GM18498 (cell line): ENCODE measurements around the gene CEP250.

ENCODE experiments used
- ATAC-seq: cut with Tn5 transposase; IDR thresholded peaks from one replicate; pipeline ENCODE4 v1.9.1; 2021; ENCODE audit warnings: mild to moderate bottlenecking, moderate library complexity; ENCODE audit not compliant: unreplicated experiment

Gene CEP250, protein sequence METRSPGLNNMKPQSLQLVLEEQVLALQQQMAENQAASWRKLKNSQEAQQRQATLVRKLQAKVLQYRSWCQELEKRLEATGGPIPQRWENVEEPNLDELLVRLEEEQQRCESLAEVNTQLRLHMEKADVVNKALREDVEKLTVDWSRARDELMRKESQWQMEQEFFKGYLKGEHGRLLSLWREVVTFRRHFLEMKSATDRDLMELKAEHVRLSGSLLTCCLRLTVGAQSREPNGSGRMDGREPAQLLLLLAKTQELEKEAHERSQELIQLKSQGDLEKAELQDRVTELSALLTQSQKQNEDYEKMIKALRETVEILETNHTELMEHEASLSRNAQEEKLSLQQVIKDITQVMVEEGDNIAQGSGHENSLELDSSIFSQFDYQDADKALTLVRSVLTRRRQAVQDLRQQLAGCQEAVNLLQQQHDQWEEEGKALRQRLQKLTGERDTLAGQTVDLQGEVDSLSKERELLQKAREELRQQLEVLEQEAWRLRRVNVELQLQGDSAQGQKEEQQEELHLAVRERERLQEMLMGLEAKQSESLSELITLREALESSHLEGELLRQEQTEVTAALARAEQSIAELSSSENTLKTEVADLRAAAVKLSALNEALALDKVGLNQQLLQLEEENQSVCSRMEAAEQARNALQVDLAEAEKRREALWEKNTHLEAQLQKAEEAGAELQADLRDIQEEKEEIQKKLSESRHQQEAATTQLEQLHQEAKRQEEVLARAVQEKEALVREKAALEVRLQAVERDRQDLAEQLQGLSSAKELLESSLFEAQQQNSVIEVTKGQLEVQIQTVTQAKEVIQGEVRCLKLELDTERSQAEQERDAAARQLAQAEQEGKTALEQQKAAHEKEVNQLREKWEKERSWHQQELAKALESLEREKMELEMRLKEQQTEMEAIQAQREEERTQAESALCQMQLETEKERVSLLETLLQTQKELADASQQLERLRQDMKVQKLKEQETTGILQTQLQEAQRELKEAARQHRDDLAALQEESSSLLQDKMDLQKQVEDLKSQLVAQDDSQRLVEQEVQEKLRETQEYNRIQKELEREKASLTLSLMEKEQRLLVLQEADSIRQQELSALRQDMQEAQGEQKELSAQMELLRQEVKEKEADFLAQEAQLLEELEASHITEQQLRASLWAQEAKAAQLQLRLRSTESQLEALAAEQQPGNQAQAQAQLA (N-terminal part only)

DNA sequence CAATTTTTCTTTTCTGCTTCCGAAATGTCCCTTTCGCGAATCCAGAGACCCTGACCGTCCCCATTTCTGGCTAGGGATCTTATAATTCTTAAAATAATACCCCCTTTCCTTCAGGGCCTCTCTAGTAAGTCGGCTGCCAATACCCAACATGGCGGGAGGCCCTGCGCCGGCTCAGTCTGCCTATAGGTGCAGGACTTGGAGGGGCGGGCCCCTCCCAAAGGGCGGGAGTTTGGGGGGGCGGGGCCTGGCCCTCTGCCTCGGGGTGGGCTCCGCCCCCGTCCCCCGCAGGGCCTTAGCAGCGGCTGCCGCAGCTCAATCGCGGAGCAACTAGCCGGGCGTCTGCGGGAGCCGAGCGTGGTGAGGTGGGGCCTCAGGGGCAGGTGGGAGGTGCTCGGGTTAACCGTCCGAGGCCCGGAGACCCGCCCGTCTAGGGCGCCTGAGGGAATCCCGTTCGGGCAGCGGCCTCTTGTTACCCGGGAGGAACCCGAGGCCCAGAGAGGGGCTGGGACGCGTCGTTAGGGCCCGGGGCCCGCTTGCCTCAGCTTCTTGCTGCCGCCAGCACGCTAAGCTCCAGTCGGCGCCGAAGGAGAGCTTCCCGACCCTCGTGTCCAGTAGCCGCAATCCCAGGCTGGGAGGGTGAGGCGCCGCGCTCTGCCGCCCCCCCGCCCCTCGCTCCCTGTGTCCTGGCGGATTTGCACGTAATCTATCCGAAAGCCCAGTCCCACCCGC, at the start of gene CEP250:
CEP250 (plus strand) TSS at position 718 of the 729 bp plus-strand sequence. CDS start 6,770 bp downstream, outside the sequence.
- peak; percentile 93 for ATAC-seq

DNA sequence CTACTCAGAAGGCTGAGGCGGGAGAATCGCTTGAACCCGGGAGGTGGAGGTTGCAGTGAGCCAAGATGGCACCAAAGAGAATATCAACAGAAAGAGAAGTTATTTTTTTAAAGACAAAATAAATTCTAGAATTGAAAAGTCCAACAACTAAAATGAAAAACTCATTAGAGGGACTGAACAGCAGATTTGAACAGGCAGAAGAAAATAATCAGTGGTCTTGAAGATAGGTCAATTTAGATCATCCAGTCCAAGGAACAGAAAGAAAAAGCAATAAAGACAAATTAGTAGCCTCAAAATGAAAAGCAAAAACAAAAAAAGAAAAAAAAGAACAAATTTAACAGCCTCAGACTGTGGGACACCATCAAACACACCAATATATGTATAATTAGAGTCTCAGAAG, 49.6 kb upstream of the CEP250 start:
- ATAC-seq = no peak

DNA sequence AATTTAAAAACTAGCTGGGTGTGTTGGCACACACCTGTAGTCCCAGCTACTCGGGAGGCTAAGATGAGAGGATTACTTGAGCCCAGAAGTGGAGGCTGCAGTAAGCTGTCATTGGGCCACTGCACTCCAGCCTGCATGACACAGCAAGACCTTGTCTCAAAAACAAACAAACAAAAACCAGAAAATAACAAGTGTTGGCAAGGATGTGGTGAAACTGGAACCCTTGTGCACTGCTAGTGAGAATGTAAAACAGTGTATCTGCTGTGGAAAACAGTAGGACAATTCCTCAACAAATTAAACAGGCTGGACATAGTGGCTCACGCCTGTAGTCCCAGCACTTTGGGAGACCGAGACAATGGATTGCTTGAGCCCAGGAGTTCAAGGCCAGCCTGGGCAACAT, 47.1 kb upstream of the CEP250 start:
- ATAC-seq = no peak

DNA sequence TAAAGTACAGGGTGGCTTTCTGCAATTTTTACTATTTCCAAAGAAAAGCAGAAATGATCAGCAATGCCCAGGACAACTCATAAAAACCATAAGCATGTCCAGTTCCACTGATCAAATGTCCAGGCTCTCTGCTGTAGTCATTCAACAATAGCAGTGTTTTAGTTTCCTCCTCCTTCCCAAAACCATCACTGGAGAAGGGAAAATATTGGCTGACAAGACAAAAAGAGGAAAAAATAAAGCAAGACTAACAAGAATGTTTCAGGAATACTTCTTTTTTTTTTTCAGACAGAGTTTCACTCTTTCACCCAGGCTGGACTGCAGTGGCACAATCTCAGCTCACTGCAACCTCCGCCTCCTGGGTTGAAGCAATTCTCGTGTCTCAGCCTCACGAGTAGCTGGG, 45.9 kb upstream of the CEP250 start:
- no peak for ATAC-seq

DNA sequence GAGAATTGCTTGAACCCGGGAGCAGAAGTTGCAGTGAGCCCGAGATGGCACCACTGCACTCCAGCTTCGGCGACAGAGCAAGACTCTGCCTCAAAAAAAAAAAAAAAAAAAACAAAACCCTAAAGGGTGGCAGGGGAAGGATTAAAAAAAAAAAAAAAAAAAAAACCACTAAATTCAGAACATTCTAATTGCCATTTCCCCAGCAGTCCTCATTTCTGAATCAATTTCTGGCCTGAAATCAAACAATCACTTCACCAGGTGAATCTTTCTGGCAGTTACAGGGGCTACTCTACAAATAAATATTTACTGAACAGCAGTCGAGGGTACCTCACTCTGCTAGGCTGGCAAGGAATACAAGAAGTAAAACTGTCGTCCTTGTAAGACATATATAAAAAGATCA, 44.8 kb upstream of the CEP250 start:
- no peak for ATAC-seq

DNA sequence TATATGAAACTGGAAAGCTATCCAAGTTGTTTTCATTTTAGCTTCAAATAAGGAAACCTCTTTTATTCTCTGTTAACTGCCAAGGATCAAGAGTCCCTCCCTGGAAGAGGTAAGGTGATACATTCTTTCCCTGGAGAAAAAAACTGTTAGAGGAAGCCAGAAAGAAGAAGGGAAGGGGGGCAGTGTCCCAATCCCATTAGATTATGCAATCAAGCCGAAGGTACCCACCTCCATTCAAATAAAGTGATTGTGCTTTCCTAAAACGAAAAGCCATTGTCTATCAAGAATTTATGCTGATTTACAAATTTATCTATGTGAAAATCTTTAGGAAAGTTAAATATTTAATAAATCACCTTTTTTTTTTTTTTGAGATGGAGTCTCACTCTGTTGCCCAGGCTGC, 34.1 kb upstream of the CEP250 start:
- ATAC-seq = no peak

DNA sequence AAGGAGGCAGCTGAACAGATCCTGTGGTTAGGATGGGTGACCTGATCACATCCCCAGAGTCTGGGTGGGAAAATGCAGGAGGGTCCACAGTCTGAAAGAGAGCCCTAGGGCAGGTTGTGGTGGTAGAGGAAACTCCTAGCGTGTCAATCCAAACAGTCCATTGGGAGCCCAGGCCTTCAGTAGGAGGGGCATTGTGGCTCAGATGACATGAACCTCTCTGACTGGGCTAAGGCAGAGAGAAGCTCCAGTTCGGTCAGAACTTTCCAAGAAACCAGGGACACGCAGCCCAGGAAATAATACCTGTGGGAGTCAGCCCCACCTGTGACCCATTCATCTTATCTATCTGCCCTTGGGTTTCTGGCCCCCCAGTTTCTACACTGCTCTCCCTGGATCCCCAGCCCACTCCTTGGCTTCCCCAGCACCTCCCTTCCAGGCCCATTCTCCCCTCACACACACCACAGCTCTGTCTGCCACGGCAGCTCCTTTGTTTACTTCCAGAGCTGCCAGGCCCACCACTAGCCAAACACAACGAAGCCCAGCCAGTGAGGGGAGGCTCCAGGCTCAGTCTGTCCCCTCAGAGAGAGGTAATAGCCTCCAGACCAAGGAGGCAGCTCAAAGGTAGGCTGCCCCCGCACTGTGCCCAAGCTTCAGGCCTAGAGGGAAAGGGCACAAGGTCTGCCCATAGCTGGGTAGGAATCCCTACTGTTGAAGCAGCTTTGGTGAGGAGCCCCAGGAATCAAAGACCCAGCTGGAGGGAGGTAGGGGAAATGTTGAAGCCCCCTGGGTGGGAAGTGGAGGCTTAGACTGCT, 23.6 kb upstream of the CEP250 start:
- no peak for ATAC-seq

DNA sequence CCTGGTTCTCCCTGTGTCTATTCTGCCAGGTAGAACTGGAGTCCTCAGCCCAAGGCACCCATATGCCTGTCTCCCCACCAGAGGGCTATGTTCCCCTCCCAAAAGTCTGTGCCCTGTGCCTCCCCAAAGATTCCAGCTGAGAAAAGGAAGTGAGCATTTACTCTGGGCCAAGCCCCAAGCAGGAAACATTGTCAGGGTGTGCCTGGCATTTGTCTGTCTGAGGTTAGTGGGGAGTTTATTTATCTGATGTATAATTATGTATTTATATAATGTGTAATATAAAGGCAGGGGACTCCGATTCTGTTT, 23.0 kb upstream of the CEP250 start:
- ATAC-seq = no peak

DNA sequence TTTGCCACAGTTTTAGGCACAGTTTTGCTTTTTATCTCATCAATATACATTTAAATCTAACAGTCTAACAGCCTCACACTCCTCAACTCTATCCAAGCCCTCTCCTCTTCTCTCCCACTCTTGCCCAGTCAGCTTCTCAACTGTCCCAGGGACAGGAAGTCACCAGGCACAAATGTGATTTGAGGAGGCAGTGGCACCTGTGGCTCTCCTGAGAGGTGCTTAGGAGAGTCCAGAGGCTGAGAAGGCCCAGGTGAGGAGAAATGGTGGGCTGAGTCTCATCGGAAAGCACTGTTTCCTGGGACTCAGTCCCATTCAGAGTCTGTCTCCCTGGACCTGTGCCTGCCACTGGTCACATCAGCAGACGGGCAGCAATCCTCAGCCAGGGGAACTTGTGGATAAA, 22.1 kb upstream of the CEP250 start:
- no peak for ATAC-seq

DNA sequence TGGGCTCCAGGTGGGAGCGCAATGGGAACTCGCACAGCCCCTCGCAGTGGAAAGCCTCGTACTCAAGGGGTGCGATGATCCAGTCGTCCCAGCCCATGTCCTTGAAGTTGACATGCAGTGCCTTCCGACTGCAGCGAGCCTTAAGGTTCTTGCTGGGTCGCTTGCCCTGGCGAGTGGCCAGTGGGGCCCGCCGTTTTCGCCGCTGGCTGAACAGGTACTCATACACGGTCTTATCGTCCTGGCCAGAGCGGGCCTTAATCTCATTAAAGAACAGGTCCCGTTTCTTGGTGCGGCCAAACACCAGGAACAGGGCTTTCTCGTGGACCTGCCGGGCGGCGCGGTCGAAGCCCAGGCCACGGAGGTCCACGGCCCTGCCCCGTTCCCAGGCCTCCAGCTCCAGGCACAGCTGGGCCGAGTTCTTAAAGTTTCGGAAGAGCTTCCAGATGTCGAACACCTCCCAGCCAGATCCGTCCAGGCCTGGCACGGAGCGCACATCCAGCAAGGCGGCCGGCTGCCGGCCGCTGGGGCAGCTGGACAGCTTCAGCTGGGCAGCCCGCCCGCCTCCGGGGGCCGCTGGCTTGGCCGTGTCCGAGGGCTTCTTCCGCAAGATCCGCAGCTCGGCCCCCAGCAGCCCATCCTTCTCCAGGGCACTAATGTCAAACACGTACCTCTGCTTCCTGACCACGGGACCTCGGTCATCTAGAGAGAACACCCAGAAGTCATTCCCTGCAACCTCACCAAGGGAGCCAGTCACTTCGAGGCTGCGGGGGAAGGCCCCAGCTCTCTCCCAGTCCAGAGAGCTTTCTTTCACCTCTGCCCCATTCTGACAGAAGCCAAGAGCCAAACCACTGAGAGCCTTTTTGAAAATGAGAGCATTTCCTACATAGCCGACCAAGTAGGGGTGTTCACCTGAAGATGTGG, 21.1 kb upstream of the CEP250 start:
- no peak for ATAC-seq

DNA sequence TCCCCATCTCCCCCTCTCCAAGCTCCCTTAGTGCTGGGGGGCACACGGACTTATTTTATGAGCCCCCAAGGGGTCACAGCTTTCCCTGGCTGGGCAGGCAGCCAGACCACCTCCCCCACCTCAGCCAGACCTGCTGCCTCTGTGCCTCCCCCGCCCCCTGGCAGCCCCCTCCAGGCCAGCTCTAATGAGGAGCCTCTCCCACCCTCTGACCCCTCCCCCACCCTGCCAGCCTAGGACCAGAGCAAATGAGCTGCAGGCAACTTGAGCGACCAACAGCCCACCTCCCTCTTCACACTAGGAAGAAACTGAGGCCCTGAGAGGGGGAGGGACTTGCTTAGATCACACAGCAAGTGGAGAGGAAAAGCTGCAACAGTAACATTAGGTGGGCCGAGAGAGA, 19.2 kb upstream of the CEP250 start:
- no peak for ATAC-seq

DNA sequence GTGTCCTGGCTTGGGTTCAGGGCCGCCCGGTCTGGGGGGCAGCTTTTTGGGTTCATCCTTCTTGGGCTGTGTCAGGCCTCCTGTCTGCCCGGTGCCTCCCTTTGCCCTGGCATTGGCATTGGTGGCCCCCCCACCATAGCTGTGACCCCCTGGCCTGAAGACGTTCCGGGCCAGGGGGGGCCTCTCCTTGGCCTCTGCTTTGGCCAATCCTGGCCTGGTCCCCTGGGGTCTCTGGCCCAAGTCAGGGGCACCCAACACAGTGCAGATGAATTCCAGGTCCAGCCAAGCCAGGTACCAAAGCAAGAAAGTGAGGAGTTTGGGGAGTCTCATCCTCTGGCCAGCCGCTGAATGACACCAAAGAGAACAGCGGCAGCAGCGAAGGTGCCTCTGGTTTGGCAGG, 17.8 kb upstream of the CEP250 start:
- ATAC-seq = no peak

DNA sequence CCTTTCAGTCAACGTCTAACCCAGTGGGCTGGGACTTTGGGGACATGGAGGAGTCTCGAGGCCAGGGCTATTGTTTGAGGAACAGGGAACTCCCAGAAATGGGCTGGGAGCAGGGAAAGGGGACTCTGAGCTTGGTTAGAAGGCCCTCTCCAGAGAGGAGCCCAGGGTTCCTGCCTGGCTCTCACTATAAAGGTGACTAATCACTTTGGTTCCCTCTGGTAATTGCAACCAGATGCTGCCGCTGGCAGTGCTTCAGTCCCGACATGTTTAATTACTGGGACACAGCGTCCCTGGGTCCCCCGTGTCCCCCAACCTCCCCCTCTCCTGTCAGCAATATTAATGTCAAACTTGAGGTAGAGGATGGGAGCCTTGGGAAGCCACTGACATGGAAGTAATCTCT, 12.4 kb upstream of the CEP250 start:
- no peak for ATAC-seq

DNA sequence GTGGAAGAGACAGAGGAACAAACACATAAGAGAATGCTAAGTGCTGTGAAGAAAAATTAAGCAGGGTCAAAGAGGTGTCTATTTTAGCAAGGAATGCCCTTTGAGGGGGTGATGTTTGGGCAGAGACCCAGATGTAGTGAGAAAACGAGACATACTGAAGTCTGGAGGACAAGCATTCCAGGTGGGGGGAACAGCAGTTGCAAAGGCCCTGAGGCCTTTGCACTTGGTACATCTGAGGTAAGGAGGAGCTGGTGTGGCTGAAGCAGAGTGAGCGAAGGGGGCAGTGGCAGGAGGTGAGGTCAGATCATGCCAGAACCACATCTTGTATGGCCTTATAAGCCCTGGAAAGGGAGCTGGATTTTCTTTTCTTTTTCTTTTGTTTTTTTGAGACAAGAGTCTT, 11.2 kb upstream of the CEP250 start:
- no peak for ATAC-seq

DNA sequence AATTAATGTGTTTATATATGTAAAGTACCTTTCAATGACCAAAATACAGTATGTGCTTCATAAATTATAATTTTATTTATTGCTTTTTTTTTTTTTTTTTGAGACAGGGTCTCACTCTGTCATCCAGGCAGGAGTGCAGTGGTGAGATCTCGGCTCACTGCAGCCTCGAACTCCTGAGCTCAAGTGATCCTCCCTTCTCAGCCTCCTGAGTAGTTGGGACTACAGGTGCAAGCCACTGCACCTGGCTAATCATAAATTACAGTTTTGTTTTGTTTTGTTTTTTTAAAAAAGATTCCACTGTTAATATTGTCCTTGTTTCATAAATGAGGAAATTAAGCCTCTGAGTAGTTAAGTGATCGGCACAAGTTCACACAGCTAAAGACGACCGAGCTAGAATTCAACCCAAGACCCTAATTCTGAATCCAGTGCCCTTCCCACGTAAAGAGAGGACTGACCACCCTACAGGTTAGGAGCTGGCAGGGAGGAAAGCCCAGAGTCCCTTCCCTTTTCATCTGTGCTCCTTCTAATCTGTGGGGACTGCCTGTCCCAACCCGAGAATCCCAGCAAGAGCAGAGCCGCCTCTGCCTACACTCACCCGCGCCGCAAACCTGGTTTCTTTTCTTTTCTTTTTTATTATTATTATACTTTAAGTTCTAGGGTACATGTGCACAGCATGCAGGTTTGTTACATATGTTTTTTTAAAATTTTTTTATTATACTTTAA, 8.9 kb upstream of the CEP250 start:
- no peak for ATAC-seq

DNA sequence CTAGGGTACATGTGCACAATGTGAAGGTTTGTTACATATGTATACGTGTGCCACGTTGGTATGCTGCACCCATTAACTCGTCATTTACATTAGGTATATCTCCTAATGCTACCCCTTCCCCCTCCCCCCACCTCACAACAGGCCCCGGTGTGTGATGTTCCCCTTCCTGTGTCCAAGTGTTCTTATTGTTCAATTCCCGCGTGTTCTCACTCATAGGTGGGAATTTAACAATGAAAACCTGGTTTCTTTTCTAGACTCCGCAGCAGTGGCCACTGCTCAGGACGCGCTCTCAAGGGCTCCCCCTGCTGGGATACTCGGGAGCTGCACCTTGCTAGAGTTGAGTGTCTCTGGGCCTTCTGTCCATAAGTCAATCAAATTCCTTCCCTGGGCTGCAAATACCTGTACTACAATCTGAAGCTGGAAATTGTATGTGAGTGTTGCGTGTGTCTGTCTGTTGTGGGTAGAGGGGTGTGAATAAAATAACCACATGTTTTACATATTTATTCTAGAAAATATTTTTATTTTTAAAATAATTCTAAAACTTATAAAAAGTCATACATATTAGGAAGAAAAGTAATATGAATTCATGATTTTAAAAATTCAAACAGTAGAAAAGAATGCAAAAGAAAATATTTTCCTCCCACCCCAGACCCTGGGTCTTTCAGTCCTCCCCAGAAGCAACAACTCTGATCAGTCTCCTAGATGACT, 8.2 kb upstream of the CEP250 start:
- no peak for ATAC-seq

DNA sequence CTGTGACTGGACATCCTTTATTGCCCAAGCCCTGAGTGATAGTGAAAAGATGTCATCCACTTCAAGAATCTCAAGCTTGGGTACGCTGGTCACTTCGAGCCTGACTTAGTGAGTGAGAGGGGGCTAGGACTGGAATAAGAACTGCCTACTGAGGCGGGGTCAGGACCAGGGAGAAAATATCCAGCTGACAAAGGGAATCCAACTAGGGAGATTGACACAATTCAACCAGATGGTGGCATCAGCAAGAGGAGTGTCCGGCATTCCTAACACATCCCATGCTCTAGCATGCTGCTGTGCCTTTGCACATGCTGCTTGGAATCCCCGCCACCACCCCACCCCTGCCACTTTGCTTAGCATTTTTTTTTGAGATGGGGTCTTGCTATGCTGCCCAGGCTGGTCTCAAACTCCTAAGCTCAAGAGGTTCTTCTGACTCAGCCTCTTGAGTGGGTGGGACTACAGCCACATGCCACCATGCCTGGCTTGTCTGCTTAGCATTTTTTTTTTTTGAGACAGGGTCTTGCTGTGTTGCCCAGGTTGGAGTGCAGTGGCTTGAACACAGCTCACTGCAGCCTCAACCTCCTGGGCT, 6.5 kb upstream of the CEP250 start:
- ATAC-seq = no peak
